ENCODE data around the gene ARHGEF39.

- TF ChIP-seq EZH2 (IDR thresholded peaks at IDR 0.05; ENCODE audit: insufficient read depth, poor library complexity, severe bottlenecking), result no peak
- no peak for TF ChIP-seq EZH2phosphoT487 (IDR thresholded peaks at IDR 0.05; ENCODE audit: insufficient read depth, low read depth)
Observed at GRCh38 chr9:35682051-35682450, 17.1 kb upstream of the ARHGEF39 start.
